HEK293T (cell line): Measurements from ENCODE around the gene TSPAN18.

ENCODE experiments used
- ARNT ChIP-seq: fragments of 450-650 bp; IDR thresholded peaks from 2 replicates; pipeline ENCODE4 v1.6.1; 2017; ENCODE audit warnings: mild to moderate bottlenecking
- BHLHE40 ChIP-seq: fragments of 450-650 bp; IDR thresholded peaks from 2 replicates; pipeline ENCODE4 v1.6.1; 2016; ENCODE audit warnings: mild to moderate bottlenecking, moderate library complexity, borderline replicate concordance
- ELF4 ChIP-seq: fragments of 450-650 bp; IDR thresholded peaks from 2 replicates; pipeline ENCODE4 v1.6.1; 2017; ENCODE audit warnings: antibody characterized with exemption
- FOXA1 ChIP-seq: fragments of 450-650 bp; IDR thresholded peaks from 2 replicates; pipeline ENCODE4 v1.6.1; 2016; ENCODE audit warnings: mild to moderate bottlenecking
- L3MBTL2 ChIP-seq: fragments of 450-650 bp; conservative IDR thresholded peaks from 2 replicates; pipeline ENCODE4 v1.6.1; 2016; ENCODE audit warnings: mild to moderate bottlenecking
- LEF1 ChIP-seq: fragments of 450-650 bp; IDR thresholded peaks from 2 replicates; pipeline ENCODE4 v1.6.1; 2017; ENCODE audit warnings: mild to moderate bottlenecking, borderline replicate concordance
- NFRKB ChIP-seq: fragments of 450-650 bp; IDR thresholded peaks from 2 replicates; pipeline ENCODE4 v1.6.1; 2016; ENCODE audit warnings: mild to moderate bottlenecking, moderate library complexity
- SP1 ChIP-seq: fragments of 450-650 bp; IDR thresholded peaks from 2 replicates; pipeline ENCODE4 v1.6.1; 2017
- SUZ12 ChIP-seq: fragments of 450-650 bp; IDR thresholded peaks from 2 replicates; pipeline ENCODE4 v1.6.1; 2016; ENCODE audit warnings: mild to moderate bottlenecking
- TF ChIP-seq, protein P1 (sequence below): fragments of 450-650 bp; IDR thresholded peaks from 2 replicates; pipeline ENCODE4 v1.6.1; 2016

GRCh38 chr11:44952082-44952481, 225.3 kb downstream of the TSPAN18 start:
- no peak for TF ChIP-seq FOXA1
- no peak for TF ChIP-seq ELF4
- TF ChIP-seq NFRKB: no peak
- TF ChIP-seq SP1: no peak
- TF ChIP-seq LEF1: no peak
- no peak for TF ChIP-seq BHLHE40
- TF ChIP-seq ARNT: no peak
- TF ChIP-seq SUZ12: no peak
- TF ChIP-seq, protein P1, sequence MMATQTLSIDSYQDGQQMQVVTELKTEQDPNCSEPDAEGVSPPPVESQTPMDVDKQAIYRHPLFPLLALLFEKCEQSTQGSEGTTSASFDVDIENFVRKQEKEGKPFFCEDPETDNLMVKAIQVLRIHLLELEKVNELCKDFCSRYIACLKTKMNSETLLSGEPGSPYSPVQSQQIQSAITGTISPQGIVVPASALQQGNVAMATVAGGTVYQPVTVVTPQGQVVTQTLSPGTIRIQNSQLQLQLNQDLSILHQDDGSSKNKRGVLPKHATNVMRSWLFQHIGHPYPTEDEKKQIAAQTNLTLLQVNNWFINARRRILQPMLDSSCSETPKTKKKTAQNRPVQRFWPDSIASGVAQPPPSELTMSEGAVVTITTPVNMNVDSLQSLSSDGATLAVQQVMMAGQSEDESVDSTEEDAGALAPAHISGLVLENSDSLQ: no peak
- no peak for TF ChIP-seq L3MBTL2
